Right lobe of liver (tissue), 4 donors: ENCODE data around the gene CDC42BPA.

Experiments used
- CTCF ChIP-seq, 4 donors: fragments of 200-600 bp in 3 of 4; fragments of 450-650 bp in 1 of 4; IDR thresholded peaks; one replicate each; pipeline versions ENCODE4 v1.5.1 to v1.8.0; 2016 to 2022; ENCODE audit warnings: antibody characterized with exemption in 4 of 4, mild to moderate bottlenecking in 2 of 4
- POLR2A ChIP-seq: fragments of 450-650 bp; IDR thresholded peaks from one replicate; pipeline ENCODE4 v1.6.1; 2017; ENCODE audit warnings: antibody characterized with exemption, mild to moderate bottlenecking
- donor health status: DM: no; HTN: no; CAD: no.
- donor health status: DM: no; HTN: no; CAD: no.
- donor health status: DM: no; HTN: yes; CAD: no.

- TF ChIP-seq CTCF (IDR thresholded peaks at IDR 0.05) (no peak), POLR2A (no peak)
Observed at GRCh38 chr1:227268943-227269342, 49.3 kb downstream of the CDC42BPA start.
